Measurements from ENCODE around the gene ZNF467.

ZNF467 gene

GRCh38 chr7:149767068-149767467, 6.3 kb downstream of the ZNF467 start:
- DNase-seq, result no peak

GRCh38 chr7:149766135-149766675, 7.2 kb downstream of the ZNF467 start:
- no peak for DNase-seq

GRCh38 chr7:149765399-149766121, 7.8 kb downstream of the ZNF467 start:
- DNase-seq, result no peak

- no peak for DNase-seq
Observed at GRCh38 chr7:149764481-149765398, 8.6 kb downstream of the ZNF467 start.

GRCh38 chr7:149763563-149764240, 9.7 kb downstream of the ZNF467 start:
- no peak for DNase-seq

GRCh38 chr7:149762610-149763009, 10.8 kb downstream of the ZNF467 start:
- no peak for DNase-seq

- DNase-seq, result no peak
Observed at GRCh38 chr7:149762089-149762488, 11.3 kb downstream of the ZNF467 start.

GRCh38 chr7:149761307-149761706, 12.1 kb downstream of the ZNF467 start:
- DNase-seq, result no peak

GRCh38 chr7:149760538-149760937, 12.8 kb downstream of the ZNF467 start:
- DNase-seq, result no peak

- DNase-seq, result no peak
Observed at GRCh38 chr7:149759093-149759860, 14.1 kb downstream of the ZNF467 start.

GRCh38 chr7:149753375-149754233, 19.8 kb downstream of the ZNF467 start:
- DNase-seq, result no peak

- DNase-seq, result no peak
Observed at GRCh38 chr7:149752646-149753045, 20.7 kb downstream of the ZNF467 start.

GRCh38 chr7:149751043-149751775, 22.2 kb downstream of the ZNF467 start:
- DNase-seq, result no peak

GRCh38 chr7:149750122-149750845, 23.1 kb downstream of the ZNF467 start:
- DNase-seq, result no peak

- no peak for DNase-seq
Observed at GRCh38 chr7:149748076-149748874, 25.1 kb downstream of the ZNF467 start.

GRCh38 chr7:149743476-149744255, 29.7 kb downstream of the ZNF467 start:
- DNase-seq, result no peak

GRCh38 chr7:149742075-149742701, 31.2 kb downstream of the ZNF467 start:
- peak; percentile 49 for DNase-seq

- DNase-seq, result no peak
Observed at GRCh38 chr7:149741629-149742028, 31.8 kb downstream of the ZNF467 start.

Data from kidney glomerular epithelial cell (primary cell).